Peyer's patch (tissue), 4 donors: ENCODE results near the gene ACY1.

Experiments
- POLR2A ChIP-seq, 2 donors: fragments of 450-650 bp; IDR thresholded peaks; one replicate each; pipeline ENCODE4 v1.5.1; 2017; ENCODE audit warnings: antibody characterized with exemption in 2 of 2, mild to moderate bottlenecking in 2 of 2, moderate library complexity in 2 of 2
- TF ChIP-seq, protein P1 (sequence below), 6 experiments: fragments of 450-650 bp in 4 of 6; fragments of 200-600 bp in 2 of 6; sonication (generic) in 1 of 6; IDR thresholded peaks; one replicate each; pipeline ENCODE4 v1.5.1; 2017 to 2019; ENCODE audit warnings: antibody characterized with exemption in 6 of 6, mild to moderate bottlenecking in 3 of 6, moderate library complexity in 1 of 6

GRCh38 chr3:51966016-51966415 is 17.3 kb upstream of the ACY1 start:
- TF ChIP-seq POLR2A (IDR thresholded peaks at IDR 0.05) = no peak
- TF ChIP-seq, protein P1, sequence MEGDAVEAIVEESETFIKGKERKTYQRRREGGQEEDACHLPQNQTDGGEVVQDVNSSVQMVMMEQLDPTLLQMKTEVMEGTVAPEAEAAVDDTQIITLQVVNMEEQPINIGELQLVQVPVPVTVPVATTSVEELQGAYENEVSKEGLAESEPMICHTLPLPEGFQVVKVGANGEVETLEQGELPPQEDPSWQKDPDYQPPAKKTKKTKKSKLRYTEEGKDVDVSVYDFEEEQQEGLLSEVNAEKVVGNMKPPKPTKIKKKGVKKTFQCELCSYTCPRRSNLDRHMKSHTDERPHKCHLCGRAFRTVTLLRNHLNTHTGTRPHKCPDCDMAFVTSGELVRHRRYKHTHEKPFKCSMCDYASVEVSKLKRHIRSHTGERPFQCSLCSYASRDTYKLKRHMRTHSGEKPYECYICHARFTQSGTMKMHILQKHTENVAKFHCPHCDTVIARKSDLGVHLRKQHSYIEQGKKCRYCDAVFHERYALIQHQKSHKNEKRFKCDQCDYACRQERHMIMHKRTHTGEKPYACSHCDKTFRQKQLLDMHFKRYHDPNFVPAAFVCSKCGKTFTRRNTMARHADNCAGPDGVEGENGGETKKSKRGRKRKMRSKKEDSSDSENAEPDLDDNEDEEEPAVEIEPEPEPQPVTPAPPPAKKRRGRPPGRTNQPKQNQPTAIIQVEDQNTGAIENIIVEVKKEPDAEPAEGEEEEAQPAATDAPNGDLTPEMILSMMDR (IDR thresholded peaks at IDR 0.05) = no peak
